ENCODE data around the gene AP2A2. TPM values are rescaled to one million over a fixed set of nuclear protein-coding genes. Genes with fewer than 3 reads are reported as not detected.

The AP2A2 gene
- polyA plus RNA-seq, 3 donors = 5.7 to 61.0 (median 8.2) TPM

GRCh38 chr11:1017269-1018005 is 91.8 kb downstream of the AP2A2 start:
- DNase-seq = peak in 1 of 3 donors; percentile 15
- Histone ChIP-seq H3K4me1 (ENCODE audit: control insufficient read depth in 1 of 2, insufficient read depth in 2 of 2, low read length in 2 of 2) (no peaks in the 10 kb centered on the region), H3K4me2 (replicated peaks; ENCODE audit: extremely low read depth, low read length, poor library complexity, severe bottlenecking) (no peak overlapping the region), H3K9me3 (replicated peaks in 1 of 2; ENCODE audit: control insufficient read depth in 1 of 2, insufficient read depth in 1 of 2, low read length in 2 of 2) (peaks cover 0 to 9% of the 10 kb centered on the region in 2 donors), H3K9ac (ENCODE audit: insufficient read depth, low read length, poor library complexity, severe bottlenecking) (no peak overlapping the region), H2AFZ (ENCODE audit: insufficient read depth, low read depth, low read length, poor library complexity, severe bottlenecking) (no peak overlapping the region), H3K36me3 (replicated peaks in 1 of 2; ENCODE audit: control insufficient read depth in 1 of 2, insufficient read depth in 2 of 2, low read length in 2 of 2) (no peaks in the 10 kb centered on the region), H3K27me3 (ENCODE audit: control insufficient read depth in 2 of 2, insufficient read depth in 2 of 2, low read length in 2 of 2) (no peaks in the 10 kb centered on the region), H3K4me3 (replicated peaks in 1 of 3; ENCODE audit: low read depth in 2 of 3, low read length in 3 of 3) (no peak overlapping the region), H3K79me2 (ENCODE audit: insufficient read depth, low read length) (no peaks in the 10 kb centered on the region), H3K27ac (ENCODE audit: low read depth in 1 of 2, low read length in 2 of 2) (no peak overlapping the region), H4K20me1 (ENCODE audit: insufficient read depth, low read length) (peaks cover 4% of the 10 kb centered on the region)
- peaks cover 3 to 16% (median 13%) of the 10 kb centered on the region in 7 donors for H3K9me3 Mint-ChIP-seq
- intact Hi-C loops (cut with micrococcal nuclease) = no loop called here
- WGBS (ENCODE audit: insufficient coverage) = 86% methylated on average over 12 of the region's 12 CpGs
- no peak overlapping the region for H3K27ac Mint-ChIP-seq
- no peaks in the 10 kb centered on the region for H3K4me1 Mint-ChIP-seq
- no peak overlapping the region for H3K4me3 Mint-ChIP-seq
- H3K36me3 Mint-ChIP-seq = no peaks in the 10 kb centered on the region
- TF ChIP-seq, protein P1, sequence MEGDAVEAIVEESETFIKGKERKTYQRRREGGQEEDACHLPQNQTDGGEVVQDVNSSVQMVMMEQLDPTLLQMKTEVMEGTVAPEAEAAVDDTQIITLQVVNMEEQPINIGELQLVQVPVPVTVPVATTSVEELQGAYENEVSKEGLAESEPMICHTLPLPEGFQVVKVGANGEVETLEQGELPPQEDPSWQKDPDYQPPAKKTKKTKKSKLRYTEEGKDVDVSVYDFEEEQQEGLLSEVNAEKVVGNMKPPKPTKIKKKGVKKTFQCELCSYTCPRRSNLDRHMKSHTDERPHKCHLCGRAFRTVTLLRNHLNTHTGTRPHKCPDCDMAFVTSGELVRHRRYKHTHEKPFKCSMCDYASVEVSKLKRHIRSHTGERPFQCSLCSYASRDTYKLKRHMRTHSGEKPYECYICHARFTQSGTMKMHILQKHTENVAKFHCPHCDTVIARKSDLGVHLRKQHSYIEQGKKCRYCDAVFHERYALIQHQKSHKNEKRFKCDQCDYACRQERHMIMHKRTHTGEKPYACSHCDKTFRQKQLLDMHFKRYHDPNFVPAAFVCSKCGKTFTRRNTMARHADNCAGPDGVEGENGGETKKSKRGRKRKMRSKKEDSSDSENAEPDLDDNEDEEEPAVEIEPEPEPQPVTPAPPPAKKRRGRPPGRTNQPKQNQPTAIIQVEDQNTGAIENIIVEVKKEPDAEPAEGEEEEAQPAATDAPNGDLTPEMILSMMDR (IDR thresholded peaks at IDR 0.05) = no peak
- H3K27me3 Mint-ChIP-seq (ENCODE audit: low read depth in 3 of 3) = peaks cover 0 to 2% (median 0%) of the 10 kb centered on the region in 3 donors

DNA sequence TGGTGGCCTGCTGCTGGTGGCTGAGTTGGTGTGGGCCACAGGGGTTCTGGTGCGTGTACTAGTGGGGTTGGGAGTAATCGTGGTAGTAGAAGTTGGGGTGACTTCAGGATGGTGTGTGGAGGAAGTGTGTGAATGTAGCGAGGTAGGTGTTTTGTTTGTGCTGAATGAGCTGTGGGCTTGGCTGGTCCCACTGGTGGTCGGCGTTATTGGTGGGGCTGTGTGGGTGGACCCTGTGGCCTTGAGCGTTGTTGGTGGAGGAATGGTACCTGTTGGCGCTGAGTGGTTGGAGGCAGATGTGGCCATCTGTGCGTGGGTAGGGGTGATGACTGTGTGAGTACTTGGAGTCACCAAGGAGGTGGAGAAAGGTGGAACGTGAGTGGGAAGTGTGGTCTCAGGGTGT is 92.4 kb downstream of the AP2A2 start:
- Histone ChIP-seq H3K79me2 (ENCODE audit: insufficient read depth, low read length) (no peaks in the 10 kb centered on the region), H3K9ac (ENCODE audit: insufficient read depth, low read length, poor library complexity, severe bottlenecking) (no peak overlapping the region), H3K4me3 (replicated peaks in 1 of 3; ENCODE audit: low read depth in 2 of 3, low read length in 3 of 3) (no peak overlapping the region), H3K27me3 (ENCODE audit: control insufficient read depth in 2 of 2, insufficient read depth in 2 of 2, low read length in 2 of 2) (no peaks in the 10 kb centered on the region), H2AFZ (ENCODE audit: insufficient read depth, low read depth, low read length, poor library complexity, severe bottlenecking) (no peak overlapping the region), H3K27ac (ENCODE audit: low read depth in 1 of 2, low read length in 2 of 2) (no peak overlapping the region), H3K4me2 (replicated peaks; ENCODE audit: extremely low read depth, low read length, poor library complexity, severe bottlenecking) (no peak overlapping the region), H4K20me1 (ENCODE audit: insufficient read depth, low read length) (peaks cover 4% of the 10 kb centered on the region), H3K9me3 (replicated peaks in 1 of 2; ENCODE audit: control insufficient read depth in 1 of 2, insufficient read depth in 1 of 2, low read length in 2 of 2) (peaks cover 0 to 9% of the 10 kb centered on the region in 2 donors), H3K36me3 (replicated peaks in 1 of 2; ENCODE audit: control insufficient read depth in 1 of 2, insufficient read depth in 2 of 2, low read length in 2 of 2) (no peaks in the 10 kb centered on the region), H3K4me1 (ENCODE audit: control insufficient read depth in 1 of 2, insufficient read depth in 2 of 2, low read length in 2 of 2) (no peaks in the 10 kb centered on the region)
- 92% methylated on average over 9 of the region's 9 CpGs for WGBS (ENCODE audit: insufficient coverage)
- TF ChIP-seq, protein P1 (IDR thresholded peaks at IDR 0.05) = no peak
- Mint-ChIP-seq H3K36me3 (no peaks in the 10 kb centered on the region), H3K27ac (no peak overlapping the region), H3K4me1 (no peaks in the 10 kb centered on the region), H3K27me3 (ENCODE audit: low read depth in 3 of 3) (peaks cover 0 to 2% (median 0%) of the 10 kb centered on the region in 3 donors), H3K4me3 (no peak overlapping the region), H3K9me3 (peaks cover 3 to 16% (median 13%) of the 10 kb centered on the region in 7 donors)
- no peak for DNase-seq
- intact Hi-C loops (cut with micrococcal nuclease) = no loop called here

Data from CD14-positive monocyte (primary cell).